DOHH2 (cell line): ENCODE results near the gene CTTNBP2.

ENCODE experiments used
- EZH2phosphoT487 ChIP-seq: fragments of 200-600 bp; sonication (generic); IDR thresholded peaks from 2 replicates; pipeline ENCODE4 v1.6.1; 2017; ENCODE audit warnings: borderline replicate concordance, mild to moderate bottlenecking, antibody characterized with exemption, low read length, moderate library complexity, mixed read lengths
- TF ChIP-seq, protein P1 (sequence below): fragments of 200-600 bp; sonication (generic); IDR thresholded peaks from one replicate; pipeline ENCODE4 v1.5.1; 2014; ENCODE audit warnings: antibody characterized with exemption, mild to moderate bottlenecking, low read depth, low read length; ENCODE audit not compliant: poor library complexity, severe bottlenecking

DNA sequence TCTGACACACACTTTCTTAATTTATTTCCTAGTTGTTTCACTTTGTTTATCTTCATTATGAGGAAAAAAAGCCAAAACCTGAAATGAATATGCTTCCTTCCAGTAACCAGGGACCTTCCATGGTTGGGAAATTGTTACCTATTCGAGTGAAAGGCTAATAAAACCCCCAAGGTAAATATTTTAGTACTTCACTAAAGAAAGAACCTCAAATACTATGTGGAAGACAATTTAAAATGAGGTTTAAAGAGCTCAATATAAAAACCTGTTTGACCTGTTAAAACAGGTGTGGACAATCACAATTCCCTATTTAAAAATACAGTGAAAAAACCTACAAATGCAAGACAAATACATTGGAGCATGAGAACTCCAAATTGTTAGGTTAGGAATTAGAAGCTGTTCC lies 200.8 kb downstream of the CTTNBP2 start:
- TF ChIP-seq, protein P1, sequence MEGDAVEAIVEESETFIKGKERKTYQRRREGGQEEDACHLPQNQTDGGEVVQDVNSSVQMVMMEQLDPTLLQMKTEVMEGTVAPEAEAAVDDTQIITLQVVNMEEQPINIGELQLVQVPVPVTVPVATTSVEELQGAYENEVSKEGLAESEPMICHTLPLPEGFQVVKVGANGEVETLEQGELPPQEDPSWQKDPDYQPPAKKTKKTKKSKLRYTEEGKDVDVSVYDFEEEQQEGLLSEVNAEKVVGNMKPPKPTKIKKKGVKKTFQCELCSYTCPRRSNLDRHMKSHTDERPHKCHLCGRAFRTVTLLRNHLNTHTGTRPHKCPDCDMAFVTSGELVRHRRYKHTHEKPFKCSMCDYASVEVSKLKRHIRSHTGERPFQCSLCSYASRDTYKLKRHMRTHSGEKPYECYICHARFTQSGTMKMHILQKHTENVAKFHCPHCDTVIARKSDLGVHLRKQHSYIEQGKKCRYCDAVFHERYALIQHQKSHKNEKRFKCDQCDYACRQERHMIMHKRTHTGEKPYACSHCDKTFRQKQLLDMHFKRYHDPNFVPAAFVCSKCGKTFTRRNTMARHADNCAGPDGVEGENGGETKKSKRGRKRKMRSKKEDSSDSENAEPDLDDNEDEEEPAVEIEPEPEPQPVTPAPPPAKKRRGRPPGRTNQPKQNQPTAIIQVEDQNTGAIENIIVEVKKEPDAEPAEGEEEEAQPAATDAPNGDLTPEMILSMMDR: no peak
- TF ChIP-seq EZH2phosphoT487: no peak
